HG03103 (cell line): ENCODE data around the gene APH1B.
A peak's percentile ranks its signal among the peaks of the same experiment; 100 is the strongest.
"Not testable (repeated sequence)": the region's sequence is repeated elsewhere in the genome, so short reads cannot be mapped to it uniquely, and the experiment has no call there.

Experiments used
- ATAC-seq: cut with Tn5 transposase; IDR thresholded peaks from one replicate; pipeline ENCODE4 v1.9.1; 2021; ENCODE audit warnings: low read depth; ENCODE audit not compliant: unreplicated experiment

Gene APH1B

GRCh38 chr15:63277038-63277892 is at the start of gene APH1B:
Gene APH1B (plus strand): TSS chr15:63277605. CDS start chr15:63277624, 19 bp downstream.
- ATAC-seq, result peak; percentile 70

DNA sequence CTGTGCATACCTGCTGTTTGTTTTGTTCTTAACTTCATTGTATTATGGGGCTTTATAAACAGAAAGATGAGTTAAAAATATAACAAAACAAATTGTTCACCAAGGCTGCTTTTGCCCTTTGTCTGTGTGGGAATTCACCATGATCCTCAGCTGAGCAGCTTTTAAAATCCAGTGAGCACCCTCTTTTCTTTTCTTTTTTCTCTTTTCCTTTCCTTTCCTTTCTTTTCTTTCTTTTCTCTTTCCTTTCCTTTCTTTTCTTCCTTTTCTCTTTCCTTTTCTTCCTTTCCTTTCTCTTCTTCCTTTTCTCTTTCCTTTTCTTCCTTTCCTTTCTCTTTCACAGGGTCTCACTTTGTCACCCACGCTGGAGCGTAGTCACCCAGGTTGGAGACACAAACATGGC is 49.7 kb upstream of the APH1B start:
- ATAC-seq, result no peak

- no peak for ATAC-seq
These were observed 46.2 kb upstream of the APH1B start for GRCh38 chr15:63231206-63231605.

- no peak for ATAC-seq
These were observed 45.7 kb upstream of the APH1B start for GRCh38 chr15:63231706-63232105.

- no peak for ATAC-seq
These were observed 45.0 kb upstream of the APH1B start for GRCh38 chr15:63232405-63232804.

- no peak for ATAC-seq
These were observed 44.5 kb upstream of the APH1B start for GRCh38 chr15:63232943-63233342.

DNA sequence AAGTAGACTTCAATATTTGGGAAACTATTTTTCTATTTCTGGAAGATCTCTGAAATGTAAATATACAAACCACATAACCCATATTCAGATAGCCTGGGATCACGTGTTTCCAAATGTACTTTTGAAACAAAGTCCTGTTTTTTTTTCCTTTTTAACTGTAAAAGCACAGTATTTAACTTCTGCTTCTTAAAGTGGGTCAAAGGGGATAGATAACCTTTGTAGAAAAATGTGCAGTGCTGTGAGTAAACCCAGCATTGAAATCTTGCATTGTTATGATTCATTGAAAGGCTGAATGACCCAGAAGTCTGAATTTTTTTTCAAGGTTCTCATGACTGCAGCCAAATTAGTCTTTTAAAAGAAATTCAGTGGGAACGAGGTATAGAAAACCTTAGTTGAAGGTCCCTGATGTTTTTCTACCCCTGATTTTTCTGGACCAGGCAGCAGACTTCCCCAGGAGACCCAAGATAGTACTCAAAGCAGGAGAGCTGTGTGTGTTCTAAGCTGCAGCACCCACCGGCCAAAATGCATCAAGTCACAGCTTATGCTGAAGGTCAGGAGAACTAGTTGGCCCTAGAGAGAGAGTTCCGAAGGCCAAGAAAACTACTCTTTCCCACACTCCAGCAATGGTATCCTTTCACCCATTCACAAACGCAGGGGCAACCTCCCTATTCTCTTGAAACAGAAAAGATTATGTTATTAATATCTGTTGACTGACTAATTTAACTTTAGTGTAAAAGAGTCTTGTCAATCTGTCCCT is 43.6 kb upstream of the APH1B start:
- ATAC-seq, result no peak

GRCh38 chr15:63234451-63234870 is 42.9 kb upstream of the APH1B start:
- no peak for ATAC-seq

DNA sequence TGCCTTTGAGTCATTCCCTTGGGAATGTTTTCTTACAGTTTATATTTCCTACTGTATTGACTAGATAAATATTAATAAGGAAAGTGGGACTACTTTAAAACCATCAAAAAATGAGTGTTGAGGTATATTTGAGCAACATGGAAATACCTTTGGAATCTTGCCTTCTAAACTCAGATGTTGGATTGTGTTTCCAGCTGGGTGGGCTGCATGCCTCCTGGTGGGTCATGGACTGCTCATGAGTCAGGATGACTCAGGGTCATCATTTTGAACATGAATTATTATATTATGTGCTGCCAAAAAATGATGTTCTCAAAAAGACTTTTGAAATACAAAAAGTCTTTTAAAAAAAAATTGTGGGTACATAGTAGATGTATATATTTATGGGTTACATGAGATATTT is 41.1 kb upstream of the APH1B start:
- ATAC-seq, result no peak

- ATAC-seq, result not testable (repeated sequence)
These were observed 40.3 kb upstream of the APH1B start for GRCh38 chr15:63237086-63237485.

- no peak for ATAC-seq
These were observed 39.2 kb upstream of the APH1B start for GRCh38 chr15:63238171-63238570.

DNA sequence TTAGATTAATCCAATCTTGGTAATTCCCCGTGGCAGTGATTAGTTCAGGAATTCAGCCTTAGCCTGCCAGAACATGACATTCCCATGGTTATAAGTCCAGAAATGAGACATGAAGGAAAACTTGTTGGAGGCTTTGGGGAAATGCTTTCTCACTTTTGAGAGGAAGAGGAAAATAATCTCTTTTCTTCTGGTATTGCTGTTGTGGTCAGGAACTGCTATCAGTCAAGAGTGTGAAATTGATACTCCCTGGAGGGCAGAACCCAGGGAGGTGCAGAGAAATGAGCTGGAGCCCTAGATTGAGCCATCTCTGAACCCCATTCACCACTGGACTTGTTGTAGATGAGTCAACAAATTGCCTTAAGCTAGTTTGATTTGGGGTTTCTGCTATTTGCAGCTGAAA is 38.6 kb upstream of the APH1B start:
- ATAC-seq, result peak; percentile 71

DNA sequence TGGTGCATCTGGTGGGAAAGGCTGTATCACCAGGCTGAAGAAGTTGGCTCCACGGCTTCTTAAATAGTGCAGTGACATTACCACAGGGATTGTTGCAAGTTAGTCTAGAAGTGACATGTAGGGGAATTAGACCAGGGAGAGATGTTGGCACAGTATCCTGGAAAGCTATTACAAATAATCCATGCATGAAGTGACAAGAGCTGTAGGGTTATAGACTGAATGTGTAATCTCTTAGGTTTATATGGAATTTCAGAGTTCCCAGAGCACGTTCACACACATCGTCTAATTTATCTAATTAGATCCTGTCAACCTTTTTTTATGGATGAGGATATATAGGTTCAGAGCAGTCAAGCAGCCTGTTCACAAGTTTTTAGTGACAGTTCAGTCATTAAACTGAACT is 37.3 kb upstream of the APH1B start:
- no peak for ATAC-seq

DNA sequence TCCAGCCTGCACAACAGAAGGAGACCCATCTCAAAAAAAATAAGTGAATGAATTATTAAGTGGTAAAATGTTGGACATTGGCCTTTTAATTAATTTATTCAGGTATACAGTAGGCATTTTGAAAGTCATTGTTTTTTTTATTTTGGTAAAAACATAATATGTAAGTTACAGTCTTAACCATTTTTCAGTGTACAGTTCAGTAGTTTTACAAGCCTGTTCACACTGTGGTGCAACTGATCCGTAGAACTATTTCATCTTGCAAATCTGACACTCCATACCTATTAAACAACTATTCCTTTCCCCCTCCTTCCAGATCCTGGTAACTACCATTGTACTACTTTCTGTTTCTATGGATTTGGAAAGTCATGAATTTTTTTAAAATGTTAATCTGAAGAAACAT is 36.1 kb upstream of the APH1B start:
- ATAC-seq, result no peak

GRCh38 chr15:63243101-63243500 is 34.3 kb upstream of the APH1B start:
- no peak for ATAC-seq

- no peak for ATAC-seq
These were observed 33.6 kb upstream of the APH1B start for GRCh38 chr15:63243776-63244175.

- no peak for ATAC-seq
These were observed 33.0 kb upstream of the APH1B start for GRCh38 chr15:63244399-63244798.

GRCh38 chr15:63244976-63245645 is 32.3 kb upstream of the APH1B start:
- ATAC-seq, result no peak

DNA sequence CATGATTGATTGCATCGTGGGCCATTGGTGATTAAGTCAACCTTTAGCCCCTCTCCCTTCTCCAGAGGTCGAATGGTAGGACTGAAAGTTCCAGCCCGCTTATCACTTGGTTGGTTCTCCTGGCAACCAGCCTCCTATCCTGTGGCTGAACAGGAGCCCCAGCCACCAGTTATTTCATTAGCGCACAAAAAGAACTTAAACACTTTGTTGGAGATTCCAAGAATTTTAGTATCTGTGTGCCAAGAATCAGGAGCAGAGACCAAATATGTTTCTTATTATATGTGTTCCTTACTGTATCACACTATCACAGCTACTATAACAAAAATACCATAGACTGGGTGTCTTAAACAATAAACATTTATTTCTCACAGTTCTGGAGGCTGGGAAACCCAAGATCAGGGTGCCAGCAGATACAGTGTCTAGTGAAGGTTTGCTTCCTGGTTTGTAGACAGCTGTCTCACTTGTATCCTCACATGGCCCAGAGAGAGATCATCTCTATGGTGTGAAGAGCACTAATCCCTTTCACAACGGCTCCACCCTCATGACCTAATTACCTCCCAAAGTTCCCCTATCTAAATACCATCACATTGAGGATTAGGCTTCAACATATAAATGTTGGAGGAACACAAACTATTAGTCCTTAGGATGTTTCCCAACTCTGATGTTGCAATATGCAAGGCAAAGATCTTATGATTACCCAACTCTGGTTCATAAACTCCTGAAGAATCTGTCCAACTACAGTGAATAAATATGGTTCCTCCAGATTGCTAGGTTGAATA is 30.5 kb upstream of the APH1B start:
- no peak for ATAC-seq

GRCh38 chr15:63250312-63250965 is 27.0 kb upstream of the APH1B start:
- no peak for ATAC-seq
